ENCODE measurements around the gene ANKRD12.

The ANKRD12 gene

GRCh38 chr18:9135912-9136314, 668 bp upstream of the ANKRD12 start:
- H3K27ac ChIP-seq (ENCODE audit: low read depth, low read length) = peak overlapping the region; percentile 91
- H3K4me1 ChIP-seq (ENCODE audit: control insufficient read depth, low read length) = peaks cover 51% of the 10 kb centered on the region
- TF ChIP-seq EZH2phosphoT487 (IDR thresholded peaks at IDR 0.05; ENCODE audit: borderline replicate concordance, low read length) = no peak
- no peak for TF ChIP-seq CTCF (IDR thresholded peaks at IDR 0.05; ENCODE audit: low read depth, low read length, poor library complexity, severe bottlenecking)
- no peaks in the 10 kb centered on the region for H3K27me3 ChIP-seq (ENCODE audit: control insufficient read depth, low read length)
- peaks cover 58% of the 10 kb centered on the region for H3F3A ChIP-seq (ENCODE audit: control insufficient read depth, insufficient read depth)
- H3K9me3 ChIP-seq (ENCODE audit: control insufficient read depth, insufficient read depth, low read length) = no peaks in the 10 kb centered on the region
- 0 out of 2 replicates have a peak, but pooled peaks cover 3% of the 10 kb centered on the region for H4K20me1 ChIP-seq (ENCODE audit: control insufficient read depth, insufficient read depth, low read depth, low read length)
- no peaks in the 10 kb centered on the region for H3K9me2 ChIP-seq (replicated peaks; ENCODE audit: control insufficient read depth, low read length)
- peak overlapping the region; percentile 86 for H3K4me2 ChIP-seq (ENCODE audit: low read length)
- peaks cover 50% of the 10 kb centered on the region for H3K79me2 ChIP-seq (ENCODE audit: control insufficient read depth, low read length)
- peak overlapping the region; percentile 78 for H3K4me3 ChIP-seq (ENCODE audit: low read length)
- peaks cover 54% of the 10 kb centered on the region for H3K36me3 ChIP-seq (ENCODE audit: control insufficient read depth, low read length)

GRCh38 chr18:9137168-9138066, 836 bp downstream of the ANKRD12 start:
- H3K9me3 ChIP-seq (ENCODE audit: control insufficient read depth, insufficient read depth, low read length) = no peaks in the 10 kb centered on the region
- peak overlapping the region; percentile 94 for H3K4me2 ChIP-seq (ENCODE audit: low read length)
- H3K4me3 ChIP-seq (ENCODE audit: low read length) = peak overlapping the region; percentile 99
- H3K79me2 ChIP-seq (ENCODE audit: control insufficient read depth, low read length) = peaks cover 62% of the 10 kb centered on the region
- H3K27ac ChIP-seq (ENCODE audit: low read depth, low read length) = peak overlapping the region; percentile 91
- H3K9me2 ChIP-seq (replicated peaks; ENCODE audit: control insufficient read depth, low read length) = no peaks in the 10 kb centered on the region
- H4K20me1 ChIP-seq (ENCODE audit: control insufficient read depth, insufficient read depth, low read depth, low read length) = 0 out of 2 replicates have a peak, but pooled peaks cover 3% of the 10 kb centered on the region
- TF ChIP-seq CTCF (IDR thresholded peaks at IDR 0.05; ENCODE audit: low read depth, low read length, poor library complexity, severe bottlenecking) (no peak), EZH2phosphoT487 (IDR thresholded peaks at IDR 0.05; ENCODE audit: borderline replicate concordance, low read length) (no peak)
- no peaks in the 10 kb centered on the region for H3K27me3 ChIP-seq (ENCODE audit: control insufficient read depth, low read length)
- H3K4me1 ChIP-seq (ENCODE audit: control insufficient read depth, low read length) = peaks cover 66% of the 10 kb centered on the region
- peaks cover 50% of the 10 kb centered on the region for H3F3A ChIP-seq (ENCODE audit: control insufficient read depth, insufficient read depth)
- peaks cover 39% of the 10 kb centered on the region for H3K36me3 ChIP-seq (ENCODE audit: control insufficient read depth, low read length)

- no peaks in the 10 kb centered on the region for H3K9me2 ChIP-seq (replicated peaks; ENCODE audit: control insufficient read depth, low read length)
- peaks cover 20% of the 10 kb centered on the region for H3K36me3 ChIP-seq (ENCODE audit: control insufficient read depth, low read length)
- H3F3A ChIP-seq (ENCODE audit: control insufficient read depth, insufficient read depth) = peaks cover 32% of the 10 kb centered on the region
- H3K4me1 ChIP-seq (ENCODE audit: control insufficient read depth, low read length) = peaks cover 70% of the 10 kb centered on the region
- peaks cover 72% of the 10 kb centered on the region for H3K79me2 ChIP-seq (ENCODE audit: control insufficient read depth, low read length)
- no peaks in the 10 kb centered on the region for H3K9me3 ChIP-seq (ENCODE audit: control insufficient read depth, insufficient read depth, low read length)
- no peak for TF ChIP-seq EZH2phosphoT487 (IDR thresholded peaks at IDR 0.05; ENCODE audit: borderline replicate concordance, low read length)
- TF ChIP-seq CTCF (IDR thresholded peaks at IDR 0.05; ENCODE audit: low read depth, low read length, poor library complexity, severe bottlenecking) = no peak
- peak overlapping the region; percentile 99 for H3K4me3 ChIP-seq (ENCODE audit: low read length)
- 0 out of 2 replicates have a peak, but pooled peaks cover 3% of the 10 kb centered on the region for H4K20me1 ChIP-seq (ENCODE audit: control insufficient read depth, insufficient read depth, low read depth, low read length)
- peak overlapping the region; percentile 42 for H3K27ac ChIP-seq (ENCODE audit: low read depth, low read length)
- peak overlapping the region; percentile 94 for H3K4me2 ChIP-seq (ENCODE audit: low read length)
- no peaks in the 10 kb centered on the region for H3K27me3 ChIP-seq (ENCODE audit: control insufficient read depth, low read length)
Observed at GRCh38 chr18:9139400-9140039, 2.9 kb downstream of the ANKRD12 start.

All from DOHH2 (cell line).